K562 (cell line): ENCODE results near the gene DTNBP1. TPM values are rescaled to one million over a fixed set of nuclear protein-coding genes. Genes with fewer than 3 reads are reported as not detected.
A peak's percentile ranks its signal among the peaks of the same experiment; 100 is the strongest.

Source experiments
- CBFB ChIP-seq: sonication (generic); formaldehyde crosslinking; IDR thresholded peaks from 2 replicates; pipeline ENCODE4 v1.4.0; 2020; ENCODE audit warnings: mild to moderate bottlenecking, missing genetic modification reagents
- CEBPZ ChIP-seq: fragments of 150-350 bp; IDR thresholded peaks from 2 replicates; pipeline ENCODE4 v1.6.1; 2014; ENCODE audit warnings: low read depth, mild to moderate bottlenecking, low read length, borderline replicate concordance
- DPF2 ChIP-seq: fragments of 450-650 bp; IDR thresholded peaks from 2 replicates; pipeline ENCODE4 v1.6.1; 2016
- EGR1 ChIP-seq: fragments of 450-650 bp; conservative IDR thresholded peaks from 2 replicates; pipeline ENCODE4 v1.6.1; 2017; ENCODE audit warnings: mild to moderate bottlenecking
- ETV5 ChIP-seq: sonication (generic); formaldehyde crosslinking; IDR thresholded peaks from 2 replicates; pipeline ENCODE4 v1.4.0; 2020; ENCODE audit warnings: low read depth, mild to moderate bottlenecking, missing genetic modification reagents
- FOXK2 ChIP-seq, 2 experiments: fragments of 450-650 bp; IDR thresholded peaks in 1 of 2; conservative IDR thresholded peaks in 1 of 2; 2 replicates each; pipeline ENCODE4 v1.6.1; 2016; ENCODE audit warnings: low read depth in 2 of 2, mild to moderate bottlenecking in 1 of 2
- HDAC2 ChIP-seq: fragments of 450-650 bp; IDR thresholded peaks from 2 replicates; pipeline ENCODE4 v1.6.1; 2016; ENCODE audit warnings: mild to moderate bottlenecking
- NFIX ChIP-seq: fragments of 250-450 bp; sonication (Bioruptor Pico); IDR thresholded peaks from 2 replicates; pipeline ENCODE4 v1.4.0; 2020; ENCODE audit warnings: low read depth, mild to moderate bottlenecking, moderate library complexity
- NR2C1 ChIP-seq, 2 experiments: fragments of 450-650 bp; IDR thresholded peaks; 2 replicates each; pipeline ENCODE4 v1.6.1; 2017; ENCODE audit warnings: mild to moderate bottlenecking in 2 of 2, antibody characterized with exemption in 1 of 2, inconsistent platforms in 1 of 2, missing compliant biosample characterization in 1 of 2, missing genetic modification characterization in 1 of 2
- NR4A1 ChIP-seq, 2 experiments: fragments of 250-450 bp in 1 of 2; fragments of 450-650 bp in 1 of 2; sonication (Bioruptor Pico) in 1 of 2; IDR thresholded peaks; 2 replicates each; pipeline versions ENCODE4 v1.4.0 to v1.6.1; 2016 to 2020; ENCODE audit warnings: mild to moderate bottlenecking in 2 of 2, missing compliant biosample characterization in 1 of 2, missing genetic modification characterization in 1 of 2, moderate library complexity in 1 of 2
- OTX1 ChIP-seq: fragments of 450-650 bp; formaldehyde crosslinking; IDR thresholded peaks from 2 replicates; pipeline ENCODE4 v1.4.0; 2022; ENCODE audit warnings: mild to moderate bottlenecking
- SRF ChIP-seq, 2 experiments: fragments of 250-450, 450-650 bp in 1 of 2; sonication (Bioruptor Pico) in 1 of 2; sonication (generic) in 1 of 2; formaldehyde crosslinking; IDR thresholded peaks; 2 replicates each; pipeline versions ENCODE4 v1.5.0 to v1.5.1; 2020 to 2022; ENCODE audit warnings: mild to moderate bottlenecking in 1 of 2, missing genetic modification reagents in 1 of 2
- UBTF ChIP-seq, 2 experiments: IDR thresholded peaks; 2 replicates each; pipeline ENCODE4 v1.6.1; 2012; ENCODE audit warnings: improper control_type of control experiment in 2 of 2, low read depth in 2 of 2, low read length in 2 of 2, borderline replicate concordance in 1 of 2
- ZNF24 ChIP-seq: fragments of 450-650 bp; IDR thresholded peaks from 2 replicates; pipeline ENCODE4 v1.6.1; 2016
- ZNF609 ChIP-seq: sonication (generic); formaldehyde crosslinking; IDR thresholded peaks from 2 replicates; pipeline ENCODE4 v1.8.1; 2023; ENCODE audit warnings: missing genetic modification reagents, mild to moderate bottlenecking, borderline replicate concordance
- polyA plus RNA-seq, 8 experiments: library from polyadenylated mRNA; depleted of rRNA in 4 of 8; stranded (reverse) in 5 of 8; unstranded in 3 of 8; fragments of >200 nt; fragmentation: Nextera tagmentation in 2 of 8; fragmentation: Illumina TruSeq in 1 of 8; extraction: Ambion mirVana in 2 of 8; extraction: Trizol in 1 of 8; gene quantifications; 2 replicates each; pipeline versions ENCODE4 v1.2.1 to v1.2.3, GENCODE V29; 2011 to 2014; ENCODE audit warnings: inconsistent platforms in 1 of 8, missing spikeins in 1 of 8
- total RNA-seq, 7 experiments: library from RNA; depleted of rRNA in 6 of 7; stranded (reverse); fragments of >200 nt in 6 of 7; fragmentation: Illumina TruSeq in 2 of 7; extraction: Trizol in 2 of 7; gene quantifications; 2 replicates each; pipeline versions ENCODE4 v1.2.1 to v1.2.3, GENCODE V29; 2011 to 2021; ENCODE audit warnings: low replicate concordance in 1 of 7

Gene DTNBP1
- total and polyA plus RNA-seq, 9 of the 15 experiments (the other 6 are each of a cell fraction or from before 2014, with no cell fraction given): 16.7 to 54.5 (median 21.4) TPM

- TF ChIP-seq CEBPZ (no peak), EGR1 (0 out of 2 replicates have a peak, but pooled peaks have one; percentile 10), ZNF24 (peak; percentile 95), SRF (CRISPR knock-in tag; IDR thresholded peaks at IDR 0.05) (peak in 1 of 2 experiments; percentile 55; a peak in 1 of 4 replicates), ETV5 (CRISPR knock-in tag) (peak; percentile 45; the same call in 1 of the 2 replicates), OTX1 (CRISPR knock-in tag) (peak; percentile 72), NR2C1 (IDR thresholded peaks at IDR 0.05) (no peak), NR2C1 (tag; IDR thresholded peaks at IDR 0.05) (no peak), UBTF (IDR thresholded peaks at IDR 0.05; ENCODE audit: borderline replicate concordance in 1 of 2, low read depth in 2 of 2, low read length in 2 of 2) (peak; percentile 94 to 99; a peak in 3 of 4 replicates), CBFB (CRISPR knock-in tag) (no peak), HDAC2 (peak; percentile 58; the same call in 1 of the 2 replicates), NR4A1 (CRISPR knock-in tag; IDR thresholded peaks at IDR 0.05) (no peak), NR4A1 (tag; IDR thresholded peaks at IDR 0.05) (peak; percentile 55; the same call in 1 of the 2 replicates), DPF2 (peak; percentile 84), ZNF609 (CRISPR knock-in tag) (0 out of 2 replicates have a peak, but pooled peaks have one; percentile 40), NFIX (no peak), FOXK2 (conservative IDR thresholded peaks at IDR 0.05 in 1 of 2, IDR thresholded peaks at IDR 0.05 in 1 of 2; ENCODE audit: low read depth in 2 of 2) (peak; percentile 79 to 82; a peak in 3 of 4 replicates)
Observed at GRCh38 chr6:15621203-15622044, 41.4 kb downstream of the DTNBP1 start (continued).
